ENCODE data around the gene ERCC4. TPM values are rescaled to one million over a fixed set of nuclear protein-coding genes. Genes with fewer than 3 reads are reported as not detected.
"Not testable (repeated sequence)": the region's sequence is repeated elsewhere in the genome, so short reads cannot be mapped to it uniquely, and the experiment has no call there.

ERCC4 gene
- total RNA-seq: 17.3 TPM

- peak; percentile 99 for ATAC-seq
- peak; percentile 100 for DNase-seq (ENCODE audit: low spot score)
- intact Hi-C loops (cut with DNase I): no loop called here
These were observed at the start of gene ERCC4 for GRCh38 chr16:13919683-13920509. TSS of gene ERCC4 (plus strand) at chr16:13920154. CDS start at chr16:13920166, 12 bp downstream.

- intact Hi-C loops (cut with DNase I): no loop called here
- no peak for DNase-seq (ENCODE audit: low spot score)
- no peak for ATAC-seq
These were observed 46.0 kb upstream of the ERCC4 start for GRCh38 chr16:13873835-13874438.

- DNase-seq (ENCODE audit: low spot score): no peak
- intact Hi-C loops (cut with DNase I): no loop called here
- no peak for ATAC-seq
These were observed 44.2 kb upstream of the ERCC4 start for GRCh38 chr16:13875614-13876284.

DNA sequence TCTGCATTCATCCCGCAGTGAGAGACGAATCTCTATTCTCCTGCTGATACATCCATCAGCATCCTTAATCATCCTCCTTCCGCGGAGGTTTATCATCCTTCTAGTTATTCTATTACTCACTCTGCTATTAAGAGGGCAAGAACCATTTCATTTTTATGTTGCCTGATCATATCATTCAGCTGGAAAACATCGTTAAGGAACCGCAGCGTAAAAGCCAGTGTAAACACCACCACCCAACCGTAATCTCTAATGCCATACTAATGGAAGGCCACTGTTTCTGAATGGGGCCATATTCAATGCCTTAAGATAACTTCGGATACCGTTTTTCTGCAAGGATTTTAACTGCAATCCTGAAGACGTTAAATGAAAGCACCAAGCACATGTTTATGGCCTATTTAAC lies 36.7 kb upstream of the ERCC4 start:
- DNase-seq (ENCODE audit: low spot score) (no peak), ATAC-seq (no peak)
- intact Hi-C loops (cut with DNase I): no loop called here

DNA sequence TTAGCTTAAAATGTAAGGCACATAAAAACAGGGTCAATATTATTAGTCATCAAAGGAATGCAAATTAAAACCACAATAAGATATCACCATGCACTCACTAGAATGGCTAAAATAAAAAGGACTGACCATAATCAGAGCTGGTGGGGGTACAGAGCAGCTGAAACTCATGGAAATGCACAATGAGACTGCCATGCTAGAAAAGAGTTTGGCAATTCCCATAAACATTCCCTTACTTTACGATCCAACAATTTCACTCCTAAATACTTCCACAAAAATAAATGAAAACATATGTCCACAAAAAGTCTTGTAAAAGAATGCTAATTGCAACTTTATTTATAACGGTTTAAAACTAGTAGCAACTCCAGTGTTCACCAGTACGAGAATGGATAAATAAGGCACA lies 36.1 kb upstream of the ERCC4 start:
- ATAC-seq: no peak
- no peak for DNase-seq (ENCODE audit: low spot score)
- intact Hi-C loops (cut with DNase I): no loop called here

- intact Hi-C loops (cut with DNase I): no loop called here
- DNase-seq (ENCODE audit: low spot score) (no peak), ATAC-seq (no peak)
These were observed 34.3 kb upstream of the ERCC4 start for GRCh38 chr16:13885700-13886099.

GRCh38 chr16:13886608-13887007 lies 33.3 kb upstream of the ERCC4 start:
- intact Hi-C loops (cut with DNase I): no loop called here
- DNase-seq (ENCODE audit: low spot score) (no peak), ATAC-seq (no peak)

- intact Hi-C loops (cut with DNase I); DNase-seq (ENCODE audit: low spot score); ATAC-seq: not testable (repeated sequence)
These were observed 30.6 kb upstream of the ERCC4 start for GRCh38 chr16:13889323-13889722.

GRCh38 chr16:13892301-13892700 lies 27.7 kb upstream of the ERCC4 start:
- DNase-seq (ENCODE audit: low spot score) (no peak), ATAC-seq (no peak)
- intact Hi-C loops (cut with DNase I): no loop called here

- intact Hi-C loops (cut with DNase I): no loop called here
- no peak for ATAC-seq
- DNase-seq (ENCODE audit: low spot score): no peak
These were observed 24.4 kb upstream of the ERCC4 start for GRCh38 chr16:13895516-13895915.

DNA sequence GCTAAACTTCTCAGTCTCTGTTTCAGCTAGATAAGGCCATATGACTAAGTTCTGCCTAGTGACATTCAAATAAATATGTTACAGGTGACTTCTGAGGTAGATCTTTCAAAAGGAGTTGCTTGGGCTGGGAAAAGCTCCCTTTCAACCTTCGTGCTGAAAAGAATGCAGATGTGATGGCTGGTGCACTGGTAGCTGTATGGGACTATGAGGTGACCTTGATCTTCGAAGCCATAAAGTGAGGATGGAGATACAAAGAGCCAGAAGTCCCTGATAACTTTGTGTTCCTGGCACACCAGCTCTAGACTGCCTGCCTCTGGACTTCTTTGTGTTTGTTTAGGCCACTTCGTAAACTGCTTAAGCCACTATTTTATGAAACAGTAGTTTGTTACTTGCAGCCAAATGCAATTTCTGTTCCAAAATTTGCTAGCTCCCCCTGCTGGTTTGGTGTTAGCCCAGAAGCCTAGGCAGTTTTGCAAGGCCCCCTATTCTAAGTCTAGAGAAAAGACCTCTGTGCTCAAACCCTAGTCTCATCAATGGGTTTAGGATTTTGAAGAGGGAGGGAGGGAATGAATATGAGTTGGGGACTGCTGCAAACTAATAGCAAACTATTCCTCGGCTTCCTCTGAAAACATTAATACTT lies 23.3 kb upstream of the ERCC4 start:
- DNase-seq (ENCODE audit: low spot score): no peak
- intact Hi-C loops (cut with DNase I): no loop called here
- no peak for ATAC-seq

DNA sequence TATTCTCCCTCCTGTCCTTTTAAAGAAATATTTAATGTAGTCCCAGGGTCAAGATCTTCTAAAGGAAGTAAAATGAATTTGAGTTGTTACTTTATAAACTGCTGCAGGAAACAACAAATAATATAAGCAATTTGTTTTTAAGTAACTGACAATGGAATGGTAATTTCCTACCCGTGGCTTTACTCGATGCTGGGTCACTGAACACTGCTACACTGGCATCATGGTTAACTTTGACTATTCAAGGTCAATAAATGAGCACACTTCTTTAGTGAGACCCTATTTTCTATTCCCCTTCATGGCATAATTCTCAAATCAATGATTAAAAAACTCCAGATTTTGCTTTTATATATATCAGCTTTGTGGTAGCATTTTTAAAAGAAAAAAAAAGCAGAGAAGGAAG lies 22.1 kb upstream of the ERCC4 start:
- intact Hi-C loops (cut with DNase I): no loop called here
- ATAC-seq: no peak
- DNase-seq (ENCODE audit: low spot score): no peak

DNA sequence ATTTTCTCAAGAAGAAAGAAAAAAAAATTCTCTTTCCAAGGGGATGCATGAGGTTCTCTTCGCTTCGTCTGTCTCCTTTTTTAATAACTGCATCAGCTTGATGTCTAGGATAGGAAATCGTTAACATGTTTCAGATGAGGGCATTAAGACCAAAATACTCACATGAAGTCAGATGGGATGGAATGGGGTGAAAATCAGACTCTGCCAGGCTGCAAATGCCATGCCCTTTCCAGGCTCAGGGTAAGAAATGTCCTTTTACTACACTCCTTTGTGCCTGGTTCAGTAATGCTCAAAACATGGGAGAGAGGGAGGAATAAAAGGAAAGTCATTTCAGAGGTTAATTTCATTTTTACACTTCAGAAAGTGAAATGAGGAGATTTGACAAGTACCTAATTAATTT lies 21.7 kb upstream of the ERCC4 start:
- no peak for DNase-seq (ENCODE audit: low spot score)
- intact Hi-C loops (cut with DNase I): no loop called here
- ATAC-seq: no peak

DNA sequence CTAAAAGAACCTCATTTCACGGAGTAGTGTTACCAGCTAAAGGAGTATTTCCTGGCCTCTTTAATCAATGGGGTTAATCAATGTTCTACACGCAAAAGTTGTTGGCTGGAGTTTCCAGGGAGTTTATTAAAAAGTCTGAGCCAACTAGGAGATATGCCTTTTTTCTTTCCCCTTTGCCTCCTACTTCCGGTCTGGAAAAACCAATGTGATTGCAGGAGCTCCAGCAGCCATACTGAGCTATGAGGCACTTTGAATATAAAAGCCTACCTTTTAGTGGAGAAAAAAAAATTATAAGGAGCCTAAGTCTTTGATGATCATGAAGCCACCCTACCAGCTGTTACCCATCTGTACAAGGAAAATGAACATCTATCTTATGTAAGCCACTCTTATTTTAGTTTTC lies 17.9 kb upstream of the ERCC4 start:
- intact Hi-C loops (cut with DNase I): no loop called here
- ATAC-seq: no peak
- no peak for DNase-seq (ENCODE audit: low spot score)

DNA sequence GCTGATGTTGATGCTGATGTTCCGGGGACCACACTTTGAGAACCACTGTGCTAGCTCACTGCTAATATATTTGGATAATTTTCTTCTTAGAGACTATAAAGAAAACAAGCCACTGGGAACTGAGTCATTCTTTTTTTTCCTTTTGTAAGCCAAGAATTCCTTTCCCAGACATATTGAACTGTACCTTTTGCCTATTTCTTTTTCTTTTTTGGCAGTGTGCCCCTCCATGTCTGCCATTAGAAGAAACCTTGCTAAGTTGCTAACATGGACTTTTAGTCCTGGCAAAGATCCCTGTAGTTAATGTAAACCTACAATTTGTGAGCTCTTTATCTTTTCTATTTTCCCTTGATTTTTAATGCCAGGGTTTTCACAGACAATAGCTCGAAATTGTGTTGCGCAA lies 17.3 kb upstream of the ERCC4 start:
- no peak for ATAC-seq
- intact Hi-C loops (cut with DNase I): no loop called here

DNA sequence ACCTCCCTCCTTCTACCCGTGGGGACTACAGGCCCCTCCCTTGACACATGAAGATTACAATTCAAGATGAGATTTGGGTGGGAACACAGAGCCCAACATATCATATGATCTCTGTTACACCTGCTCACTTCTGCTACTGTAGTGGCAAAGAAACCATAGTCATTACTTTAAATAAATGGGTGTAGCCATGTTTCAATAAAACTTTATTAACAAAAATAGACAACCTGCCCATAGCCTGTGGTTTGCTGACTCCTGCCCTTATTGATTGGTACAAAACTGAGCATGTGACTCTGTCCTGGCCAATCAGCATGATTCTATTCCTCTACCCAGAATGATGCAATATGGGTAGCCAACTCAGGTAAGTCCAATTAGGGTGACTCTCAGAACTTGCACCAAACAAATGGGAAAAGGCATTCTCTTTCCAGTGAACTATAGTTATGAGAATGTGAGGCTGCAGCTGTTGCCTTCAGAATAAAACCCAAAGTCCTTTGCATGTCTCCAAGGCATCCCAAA lies 15.7 kb upstream of the ERCC4 start:
- ATAC-seq (no peak), DNase-seq (ENCODE audit: low spot score) (no peak)
- intact Hi-C loops (cut with DNase I): no loop called here

More for the DNA sequence above, 17.3 kb upstream of the ERCC4 start:
- no peak for DNase-seq (ENCODE audit: low spot score)

GRCh38 chr16:13904822-13905221 lies 15.1 kb upstream of the ERCC4 start:
- DNase-seq (ENCODE audit: low spot score); ATAC-seq; intact Hi-C loops (cut with DNase I): not testable (repeated sequence)

- ATAC-seq (no peak), DNase-seq (ENCODE audit: low spot score) (no peak)
- intact Hi-C loops (cut with DNase I): no loop called here
These were observed 13.5 kb upstream of the ERCC4 start for GRCh38 chr16:13906168-13907089.
